ENCODE results near the gene MB21D2.

MB21D2 gene

DNA sequence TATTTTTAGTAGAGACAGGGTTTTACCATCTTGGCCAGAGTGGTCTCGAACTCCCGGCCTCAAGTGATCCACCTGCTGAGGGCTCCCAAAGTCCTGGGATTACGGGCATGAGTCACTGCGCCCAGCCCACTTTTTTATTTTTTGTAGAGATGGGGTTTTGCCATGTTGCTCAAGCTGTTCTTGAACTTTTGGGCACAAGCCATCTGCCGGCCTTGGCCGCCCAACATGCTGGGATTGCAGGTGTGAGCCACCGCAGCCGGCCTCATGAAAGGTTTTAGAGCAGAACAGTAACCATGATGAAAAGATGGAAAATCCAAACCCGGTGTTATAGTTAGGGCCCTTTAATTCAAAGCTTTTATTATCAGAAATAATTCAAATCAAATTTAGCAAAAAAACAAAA lies 15.6 kb upstream of the MB21D2 start:
- Histone ChIP-seq H3K27ac (ENCODE audit: low read depth, low read length) (no peak overlapping the region), H3K23ac (ENCODE audit: low read length) (no peak overlapping the region), H3K9me3 (ENCODE audit: insufficient read depth, low read depth, low read length) (no peaks in the 10 kb centered on the region), H4K12ac (ENCODE audit: low read depth, low read length) (no peak overlapping the region), H3K27me3 (ENCODE audit: insufficient read depth, low read length) (no peaks in the 10 kb centered on the region), H2AK5ac (ENCODE audit: low read length) (no peak overlapping the region), H2BK12ac (ENCODE audit: low read length) (no peak overlapping the region), H3K79me1 (ENCODE audit: low read length) (no peaks in the 10 kb centered on the region), H3K9ac (ENCODE audit: low read length) (no peak overlapping the region), H4K91ac (ENCODE audit: low read depth, low read length) (no peak overlapping the region), H3K79me2 (ENCODE audit: control insufficient read depth, insufficient read depth, low read length, poor library complexity) (no peaks in the 10 kb centered on the region), H3K36me3 (ENCODE audit: control insufficient read depth in 1 of 2, insufficient read depth in 2 of 2, low read length in 2 of 2) (no peaks in the 10 kb centered on the region), H2AFZ (ENCODE audit: insufficient read depth, low read length, poor library complexity) (no peak overlapping the region), H3K4me2 (ENCODE audit: low read length) (no peak overlapping the region), H3K4ac (ENCODE audit: low read depth, low read length) (no peak overlapping the region), H2BK120ac (ENCODE audit: insufficient read depth, low read length, poor library complexity) (no peak overlapping the region), H3K14ac (ENCODE audit: low read length) (no peak overlapping the region), H2BK5ac (ENCODE audit: low read depth, low read length, poor library complexity) (no peak overlapping the region), H3K18ac (ENCODE audit: low read length) (no peak overlapping the region), H4K8ac (ENCODE audit: low read depth, low read length) (no peak overlapping the region), H3K4me3 (ENCODE audit: low read depth, low read length) (no peak overlapping the region), H3K4me1 (ENCODE audit: control insufficient read depth in 1 of 2, insufficient read depth in 2 of 2, low read length in 2 of 2) (no peaks in the 10 kb centered on the region)
- no peak for DNase-seq
- no CpG with 5 or more reads among the region's 9 CpGs for WGBS (ENCODE audit: extremely low coverage, insufficient coverage, insufficient read length)

DNA sequence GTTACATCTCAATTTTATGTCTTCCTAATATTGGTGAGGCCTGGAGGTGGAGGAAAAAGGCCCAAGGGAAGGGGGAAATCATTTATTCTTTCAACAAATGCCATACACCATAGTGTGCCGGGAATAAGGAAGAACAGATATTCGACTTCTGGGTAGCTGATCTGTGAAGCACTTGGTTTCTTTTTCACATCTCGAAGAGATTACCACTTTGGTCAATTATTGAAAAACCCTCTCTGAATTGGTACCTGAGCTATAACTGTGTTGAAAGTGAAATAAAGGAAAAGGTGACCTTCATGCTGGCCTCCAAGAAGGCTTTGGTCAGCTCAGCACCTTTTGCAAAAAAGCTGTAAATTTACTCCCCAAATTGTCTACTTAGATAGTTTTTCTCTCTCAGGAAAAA lies 14.2 kb upstream of the MB21D2 start:
- H4K12ac ChIP-seq (ENCODE audit: low read depth, low read length) = no peak overlapping the region
- H4K8ac ChIP-seq (ENCODE audit: low read depth, low read length) = no peak overlapping the region
- no peaks in the 10 kb centered on the region for H3K79me2 ChIP-seq (ENCODE audit: control insufficient read depth, insufficient read depth, low read length, poor library complexity)
- WGBS (ENCODE audit: extremely low coverage, insufficient coverage, insufficient read length) = no CpG with 5 or more reads among the region's 3 CpGs
- DNase-seq = no peak
- H2BK5ac ChIP-seq (ENCODE audit: low read depth, low read length, poor library complexity) = no peak overlapping the region
- no peaks in the 10 kb centered on the region for H3K4me1 ChIP-seq (ENCODE audit: control insufficient read depth in 1 of 2, insufficient read depth in 2 of 2, low read length in 2 of 2)
- H2BK120ac ChIP-seq (ENCODE audit: insufficient read depth, low read length, poor library complexity) = no peak overlapping the region
- H2BK12ac ChIP-seq (ENCODE audit: low read length) = no peak overlapping the region
- no peak overlapping the region for H2AK5ac ChIP-seq (ENCODE audit: low read length)
- H3K9ac ChIP-seq (ENCODE audit: low read length) = no peak overlapping the region
- no peak overlapping the region for H3K4me3 ChIP-seq (ENCODE audit: low read depth, low read length)
- H3K18ac ChIP-seq (ENCODE audit: low read length) = no peak overlapping the region
- no peak overlapping the region for H4K91ac ChIP-seq (ENCODE audit: low read depth, low read length)
- no peak overlapping the region for H3K23ac ChIP-seq (ENCODE audit: low read length)
- no peak overlapping the region for H3K27ac ChIP-seq (ENCODE audit: low read depth, low read length)
- H3K79me1 ChIP-seq (ENCODE audit: low read length) = no peaks in the 10 kb centered on the region
- H2AFZ ChIP-seq (ENCODE audit: insufficient read depth, low read length, poor library complexity) = no peak overlapping the region
- no peak overlapping the region for H3K14ac ChIP-seq (ENCODE audit: low read length)
- H3K36me3 ChIP-seq (ENCODE audit: control insufficient read depth in 1 of 2, insufficient read depth in 2 of 2, low read length in 2 of 2) = no peaks in the 10 kb centered on the region
- H3K27me3 ChIP-seq (ENCODE audit: insufficient read depth, low read length) = no peaks in the 10 kb centered on the region
- H3K4ac ChIP-seq (ENCODE audit: low read depth, low read length) = no peak overlapping the region
- H3K4me2 ChIP-seq (ENCODE audit: low read length) = no peak overlapping the region
- H3K9me3 ChIP-seq (ENCODE audit: insufficient read depth, low read depth, low read length) = no peaks in the 10 kb centered on the region

DNA sequence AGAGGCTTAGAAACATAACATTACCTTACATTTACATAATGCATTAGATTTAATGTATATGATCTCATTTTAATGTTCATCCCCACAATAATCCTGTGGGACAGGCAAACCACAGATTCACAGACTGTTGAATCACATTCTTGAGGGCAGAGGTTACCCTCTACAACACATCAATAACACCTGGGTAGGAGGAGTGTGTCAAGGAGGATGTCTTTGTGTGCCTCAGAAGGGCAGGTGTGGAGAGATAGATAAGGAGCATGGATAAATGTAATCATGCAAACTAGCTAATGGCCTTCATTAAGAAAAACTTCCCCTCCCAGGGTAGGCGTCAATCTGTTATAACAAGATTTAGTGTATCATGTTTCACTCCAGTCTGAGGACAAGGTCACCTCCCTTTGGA lies 12.9 kb upstream of the MB21D2 start:
- Histone ChIP-seq H3K4me2 (ENCODE audit: low read length) (no peak overlapping the region), H3K4me3 (ENCODE audit: low read depth, low read length) (no peak overlapping the region), H2AK5ac (ENCODE audit: low read length) (no peak overlapping the region), H3K79me2 (ENCODE audit: control insufficient read depth, insufficient read depth, low read length, poor library complexity) (no peaks in the 10 kb centered on the region), H2BK5ac (ENCODE audit: low read depth, low read length, poor library complexity) (no peak overlapping the region), H2BK12ac (ENCODE audit: low read length) (no peak overlapping the region), H3K4ac (ENCODE audit: low read depth, low read length) (no peak overlapping the region), H3K79me1 (ENCODE audit: low read length) (no peaks in the 10 kb centered on the region), H3K9ac (ENCODE audit: low read length) (no peak overlapping the region), H3K9me3 (ENCODE audit: insufficient read depth, low read depth, low read length) (no peaks in the 10 kb centered on the region), H3K27me3 (ENCODE audit: insufficient read depth, low read length) (no peaks in the 10 kb centered on the region), H3K4me1 (ENCODE audit: control insufficient read depth in 1 of 2, insufficient read depth in 2 of 2, low read length in 2 of 2) (no peaks in the 10 kb centered on the region), H2BK120ac (ENCODE audit: insufficient read depth, low read length, poor library complexity) (no peak overlapping the region), H3K36me3 (ENCODE audit: control insufficient read depth in 1 of 2, insufficient read depth in 2 of 2, low read length in 2 of 2) (no peaks in the 10 kb centered on the region), H4K12ac (ENCODE audit: low read depth, low read length) (no peak overlapping the region), H3K27ac (ENCODE audit: low read depth, low read length) (no peak overlapping the region), H3K18ac (ENCODE audit: low read length) (no peak overlapping the region), H4K91ac (ENCODE audit: low read depth, low read length) (no peak overlapping the region), H2AFZ (ENCODE audit: insufficient read depth, low read length, poor library complexity) (no peak overlapping the region), H4K8ac (ENCODE audit: low read depth, low read length) (no peak overlapping the region), H3K14ac (ENCODE audit: low read length) (no peak overlapping the region), H3K23ac (ENCODE audit: low read length) (no peak overlapping the region)
- DNase-seq = no peak
- no CpG with 5 or more reads among the region's 1 CpG for WGBS (ENCODE audit: extremely low coverage, insufficient coverage, insufficient read length)

DNA sequence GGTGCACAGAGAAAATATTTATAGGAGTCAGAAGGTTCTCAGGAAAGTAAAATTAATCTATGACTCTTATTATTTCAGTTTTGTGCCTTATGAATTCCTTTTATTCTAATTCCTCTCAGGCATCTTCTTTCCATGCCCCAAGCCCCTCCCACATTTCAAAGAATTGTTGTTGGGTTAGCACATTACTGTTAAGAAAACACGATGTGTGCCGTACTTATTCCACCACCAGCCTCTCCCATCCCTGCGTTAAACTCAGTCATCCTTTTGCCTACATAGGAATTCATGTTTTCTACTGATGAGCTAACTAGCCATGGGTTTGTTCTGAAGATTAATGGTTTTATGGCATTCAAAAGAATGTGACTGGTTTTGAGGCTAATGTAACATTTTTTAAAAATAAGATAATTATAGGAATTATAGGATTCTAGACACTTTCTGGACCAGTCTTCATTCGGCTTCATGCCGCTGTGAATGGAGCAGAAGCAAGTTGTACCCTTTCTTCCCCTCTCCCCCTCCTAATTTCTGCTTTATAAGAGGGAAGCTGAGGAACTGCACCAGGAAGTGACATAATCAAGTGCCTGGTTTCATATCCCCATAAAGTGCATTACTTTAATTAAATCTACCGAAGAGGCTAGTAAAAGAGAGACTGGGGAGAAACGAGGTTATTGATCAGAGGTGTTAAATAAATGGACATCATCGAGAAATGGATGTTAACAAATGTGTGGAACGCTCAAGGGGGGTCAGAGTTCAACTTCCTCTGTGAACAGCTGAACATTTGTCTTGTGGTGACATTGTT lies 12.3 kb upstream of the MB21D2 start:
- no peak overlapping the region for H4K8ac ChIP-seq (ENCODE audit: low read depth, low read length)
- H3K79me1 ChIP-seq (ENCODE audit: low read length) = no peaks in the 10 kb centered on the region
- WGBS (ENCODE audit: extremely low coverage, insufficient coverage, insufficient read length) = no CpG with 5 or more reads among the region's 9 CpGs

More for the DNA sequence above, 12.3 kb upstream of the MB21D2 start:
- no peak overlapping the region for H2BK120ac ChIP-seq (ENCODE audit: insufficient read depth, low read length, poor library complexity)
- no peak overlapping the region for H3K9ac ChIP-seq (ENCODE audit: low read length)
- no peaks in the 10 kb centered on the region for H3K36me3 ChIP-seq (ENCODE audit: control insufficient read depth in 1 of 2, insufficient read depth in 2 of 2, low read length in 2 of 2)
- H3K27me3 ChIP-seq (ENCODE audit: insufficient read depth, low read length) = no peaks in the 10 kb centered on the region
- H3K23ac ChIP-seq (ENCODE audit: low read length) = no peak overlapping the region
- H3K9me3 ChIP-seq (ENCODE audit: insufficient read depth, low read depth, low read length) = no peaks in the 10 kb centered on the region
- H2AFZ ChIP-seq (ENCODE audit: insufficient read depth, low read length, poor library complexity) = no peak overlapping the region
- no peak overlapping the region for H3K4me3 ChIP-seq (ENCODE audit: low read depth, low read length)
- no peak overlapping the region for H4K12ac ChIP-seq (ENCODE audit: low read depth, low read length)
- no peak overlapping the region for H3K18ac ChIP-seq (ENCODE audit: low read length)
- no peak overlapping the region for H3K14ac ChIP-seq (ENCODE audit: low read length)
- no peak overlapping the region for H3K4me2 ChIP-seq (ENCODE audit: low read length)
- no peak overlapping the region for H3K4ac ChIP-seq (ENCODE audit: low read depth, low read length)
- no peak overlapping the region for H3K27ac ChIP-seq (ENCODE audit: low read depth, low read length)
- H2AK5ac ChIP-seq (ENCODE audit: low read length) = no peak overlapping the region
- H4K91ac ChIP-seq (ENCODE audit: low read depth, low read length) = no peak overlapping the region
- no peaks in the 10 kb centered on the region for H3K4me1 ChIP-seq (ENCODE audit: control insufficient read depth in 1 of 2, insufficient read depth in 2 of 2, low read length in 2 of 2)
- peak in 1 of 2 donors; percentile 16 for DNase-seq
- no peak overlapping the region for H2BK12ac ChIP-seq (ENCODE audit: low read length)
- no peak overlapping the region for H2BK5ac ChIP-seq (ENCODE audit: low read depth, low read length, poor library complexity)
- H3K79me2 ChIP-seq (ENCODE audit: control insufficient read depth, insufficient read depth, low read length, poor library complexity) = no peaks in the 10 kb centered on the region
